Activated T-helper 1 cell treated with anti-CD3 and anti-CD28 coated beads, Interleukin-2, amount 50 U/mL, for 16 hours (primary cell): Measurements from ENCODE around the gene PCTP.

Source experiments
- DNase-seq, 2 donors: peaks; one replicate each; pipeline ENCODE4 v3.0.0-alpha.2; 2020; ENCODE audit warnings: low read depth in 1 of 2, low spot score in 1 of 2

PCTP gene

GRCh38 chr17:55751720-55752250, 934 bp downstream of the PCTP start:
- no peak for DNase-seq

- no peak for DNase-seq
Measured at GRCh38 chr17:55756689-55757088, 5.8 kb downstream of the PCTP start.

- DNase-seq: no peak
Measured at GRCh38 chr17:55757659-55758058, 6.8 kb downstream of the PCTP start.

DNA sequence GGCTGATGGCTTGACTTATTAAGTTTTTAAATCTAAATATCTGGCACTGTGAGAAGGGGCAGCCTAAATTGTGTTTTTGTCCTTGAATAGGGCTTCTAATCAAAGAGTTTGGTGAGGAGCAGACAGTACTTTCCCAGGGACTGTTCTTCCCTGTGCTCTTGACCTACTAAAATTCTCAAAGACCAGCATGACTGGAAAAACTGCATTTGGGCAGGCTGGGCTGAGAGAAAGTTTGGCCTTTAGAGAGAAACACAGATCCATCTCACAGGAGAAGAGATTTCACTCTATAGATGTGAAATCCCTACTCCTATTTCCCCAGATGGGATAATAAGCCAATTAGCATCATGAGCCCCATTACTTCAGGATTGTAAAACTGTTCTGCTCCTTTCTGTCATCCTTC, 7.3 kb downstream of the PCTP start:
- no peak for DNase-seq

GRCh38 chr17:55760643-55761355, 9.9 kb downstream of the PCTP start:
- no peak for DNase-seq

DNA sequence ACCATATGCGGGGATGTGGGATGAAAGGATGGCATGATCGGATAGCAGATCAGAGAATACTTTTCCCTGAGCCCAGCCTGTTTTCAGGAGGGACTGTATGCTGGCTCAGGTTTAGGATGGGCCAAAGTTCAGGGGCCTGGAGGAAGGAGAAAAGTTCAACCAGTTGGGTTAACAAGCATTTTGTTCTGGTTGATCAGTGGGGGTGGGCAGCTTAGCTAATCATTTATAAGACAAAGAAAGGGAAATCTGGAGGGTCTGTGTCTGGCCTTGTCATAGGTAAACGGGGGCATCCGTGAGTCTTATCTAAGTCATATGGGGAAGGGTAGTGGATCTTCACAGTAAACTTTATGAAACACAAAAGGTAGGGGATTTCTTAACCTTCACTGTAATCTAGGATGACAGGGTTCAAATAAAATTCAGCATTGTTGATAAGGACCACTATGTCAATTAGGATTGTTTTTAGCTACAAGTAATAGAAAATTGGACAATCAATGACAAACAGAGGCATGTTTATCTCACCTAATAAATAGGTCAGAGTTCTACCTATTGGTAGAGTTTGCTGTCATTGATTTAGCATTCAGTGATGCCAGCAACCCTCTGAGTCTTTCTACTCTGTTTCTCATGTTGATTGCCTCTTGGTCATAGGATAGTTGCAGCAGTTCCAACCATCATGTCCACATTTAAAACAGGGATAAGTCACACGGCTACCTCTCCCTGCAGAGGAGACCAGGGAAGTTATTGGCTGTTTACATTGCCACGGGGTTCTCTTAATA, 11.4 kb downstream of the PCTP start:
- DNase-seq: no peak

GRCh38 chr17:55763856-55764255, 13.0 kb downstream of the PCTP start:
- no peak for DNase-seq

DNA sequence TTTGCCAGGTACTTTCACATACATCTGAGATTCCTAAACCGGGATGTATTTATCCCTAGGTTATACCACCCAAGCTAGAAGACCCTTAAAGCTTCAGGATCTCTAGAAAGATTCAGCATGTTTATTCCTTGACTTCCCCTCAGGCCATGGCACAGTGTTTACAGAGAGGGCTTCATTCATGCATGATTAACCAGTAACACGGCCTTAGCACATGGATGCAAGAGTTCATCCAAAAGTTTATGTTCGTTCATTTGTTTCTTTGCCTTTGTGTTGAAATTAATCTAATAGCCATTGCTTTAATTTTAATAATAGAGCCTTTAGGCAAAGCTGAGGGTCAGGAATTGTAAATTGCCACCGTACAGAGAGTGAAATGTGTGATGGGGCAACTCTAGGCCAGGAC, 13.8 kb downstream of the PCTP start:
- DNase-seq: no peak

DNA sequence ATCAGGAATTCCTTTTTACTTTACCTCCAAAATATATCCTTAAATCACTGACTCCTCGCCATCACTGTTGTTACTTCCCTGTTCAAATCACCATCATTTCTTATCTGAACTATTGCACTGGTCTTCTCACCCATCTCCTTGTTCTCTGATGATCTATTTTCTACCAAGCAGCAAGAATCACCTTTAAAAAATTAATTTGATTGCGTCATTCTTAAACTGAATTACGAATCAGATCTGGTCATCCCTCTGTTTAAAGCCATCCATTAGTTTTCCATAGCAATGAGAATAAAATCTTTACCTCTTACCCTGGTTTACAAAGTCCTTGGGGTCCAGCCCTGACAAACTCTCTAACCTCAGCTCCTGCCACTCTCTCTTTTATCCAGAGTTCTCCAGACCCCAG, 14.6 kb downstream of the PCTP start:
- no peak for DNase-seq

DNA sequence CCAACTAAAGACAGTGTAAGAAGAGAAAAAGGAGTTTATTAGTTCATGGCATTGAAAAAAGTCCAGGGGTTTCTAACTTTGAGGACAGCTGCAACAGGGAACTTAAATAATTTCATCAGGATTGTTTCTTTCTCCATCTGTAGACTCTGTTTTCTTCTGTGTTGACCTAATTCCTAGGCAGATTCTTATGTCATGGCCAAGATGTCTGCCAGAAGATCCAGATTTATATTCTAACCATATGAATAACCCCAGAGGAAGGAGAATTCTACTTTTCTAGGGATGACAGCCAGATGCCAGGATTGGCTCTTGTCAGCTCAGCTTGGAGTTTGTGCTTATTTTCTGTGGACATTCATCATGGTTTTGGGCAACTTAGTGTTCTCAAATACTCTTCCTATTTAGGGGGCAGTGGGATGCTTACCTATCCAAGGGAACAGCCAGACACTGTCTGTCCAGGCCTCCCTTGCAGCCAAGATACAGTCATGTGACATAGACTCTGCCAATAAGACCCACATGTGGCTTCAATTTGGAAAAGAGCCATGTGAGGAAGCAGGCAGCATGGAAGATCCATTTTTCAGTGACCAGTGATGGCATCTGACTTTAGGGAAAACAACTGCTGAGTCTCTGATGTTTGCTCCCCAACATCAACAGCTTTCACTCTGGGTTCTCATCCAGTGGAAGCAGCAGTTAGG, 18.2 kb downstream of the PCTP start:
- no peak for DNase-seq

DNA sequence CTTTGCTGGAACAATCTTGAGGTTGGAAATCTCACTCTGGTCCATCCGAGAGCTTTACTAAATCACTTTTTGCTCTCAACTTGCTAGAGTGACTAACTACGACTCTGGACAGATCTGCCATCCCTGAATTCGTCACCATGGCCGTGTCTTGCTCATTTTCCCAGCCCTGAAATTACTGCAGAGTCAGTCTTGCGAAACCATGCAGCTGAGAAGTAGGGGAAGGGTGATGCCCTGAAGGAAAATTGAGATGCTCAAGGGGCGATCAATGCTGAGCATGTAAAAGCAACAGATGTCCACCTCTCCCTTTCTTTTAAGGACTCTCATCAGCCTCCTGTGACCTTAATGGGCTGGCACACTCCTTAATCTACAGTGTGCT, 18.8 kb downstream of the PCTP start:
- no peak for DNase-seq

- no peak for DNase-seq
Measured at GRCh38 chr17:55770196-55770870, 19.5 kb downstream of the PCTP start.

DNA sequence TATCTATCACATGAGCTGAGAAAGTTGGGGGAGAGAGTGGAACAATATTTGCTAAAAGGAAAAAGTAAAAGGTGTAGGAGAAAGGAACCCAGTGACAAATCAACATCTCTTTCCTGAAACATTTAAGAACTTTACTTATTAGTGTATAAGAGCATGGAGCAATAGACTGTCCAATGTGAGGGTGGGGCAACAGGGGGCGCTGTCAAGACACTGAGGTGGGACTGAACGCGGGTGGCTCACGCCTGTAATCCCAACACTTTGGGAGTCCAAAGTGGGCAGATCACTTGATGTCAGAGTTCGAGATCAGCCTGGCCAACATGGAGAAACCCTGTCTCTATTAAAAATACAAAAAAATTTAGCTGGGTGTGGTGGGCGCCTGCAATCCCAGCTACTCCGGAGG, 21.2 kb downstream of the PCTP start:
- DNase-seq: no peak

DNA sequence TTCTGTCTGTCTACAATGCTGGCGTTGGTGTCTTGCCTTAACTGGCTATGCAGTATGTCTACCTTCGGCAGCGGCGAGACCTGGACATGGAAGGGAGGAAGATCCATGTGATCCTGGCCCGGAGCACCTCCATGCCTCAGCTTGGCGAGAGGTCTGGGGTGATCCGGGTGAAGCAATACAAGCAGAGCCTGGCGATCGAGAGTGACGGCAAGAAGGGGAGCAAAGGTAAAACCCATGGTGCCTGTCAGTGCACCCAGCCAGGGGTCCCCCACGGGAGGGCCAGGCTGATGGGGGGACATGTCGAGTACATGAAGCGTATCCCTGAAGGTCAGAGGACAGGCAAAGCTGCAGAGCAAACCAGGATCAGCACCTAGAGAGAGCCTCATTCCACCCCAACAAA, 22.8 kb downstream of the PCTP start:
- no peak for DNase-seq

DNA sequence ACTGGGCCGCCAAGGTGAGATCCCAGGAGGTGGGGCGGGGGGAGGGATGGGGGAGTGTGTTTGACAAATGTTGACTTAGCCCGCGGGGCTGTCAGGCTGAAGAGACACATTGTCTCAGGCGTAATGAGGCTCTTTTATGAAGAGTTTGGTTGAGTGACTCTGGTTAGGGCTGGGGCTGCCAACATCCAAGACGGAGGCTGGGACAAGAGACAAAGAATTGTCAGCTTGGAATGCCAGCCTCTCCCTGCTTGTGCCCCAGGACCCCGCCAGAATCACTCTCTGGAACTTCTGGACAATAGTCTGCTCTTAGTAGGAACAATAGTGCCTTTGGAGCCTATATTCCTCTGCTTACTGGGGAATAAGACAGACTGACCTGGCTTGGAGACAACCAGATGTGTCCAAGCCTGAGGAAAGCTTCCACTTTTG, 24.0 kb downstream of the PCTP start:
- DNase-seq: no peak

GRCh38 chr17:55776271-55776670, 25.4 kb downstream of the PCTP start:
- DNase-seq: no peak

DNA sequence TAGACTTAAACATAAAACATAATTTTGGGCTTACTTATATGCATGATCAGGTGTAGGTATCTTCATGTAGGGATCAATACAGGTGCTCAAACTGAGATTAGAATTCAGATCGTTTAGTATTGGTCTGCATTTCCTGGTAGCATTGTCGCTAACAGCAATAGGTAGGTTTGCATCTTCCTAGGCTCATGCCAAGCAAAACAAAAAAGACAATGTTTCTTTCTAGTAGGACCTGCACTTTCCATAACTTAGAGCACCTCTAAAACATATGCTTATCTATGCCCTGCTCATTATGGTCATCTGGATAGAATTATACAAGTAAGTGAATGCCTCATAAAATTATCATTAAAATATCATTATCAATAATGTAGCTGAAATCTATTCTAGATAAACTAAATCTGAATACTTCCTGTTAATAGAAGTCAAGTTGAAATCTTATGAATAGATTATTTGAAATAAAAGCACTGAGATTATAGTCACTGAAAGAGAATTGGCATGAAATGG, 26.7 kb downstream of the PCTP start:
- DNase-seq: no peak

- DNase-seq: no peak
Measured at GRCh38 chr17:55778389-55779118, 27.7 kb downstream of the PCTP start.

- no peak for DNase-seq
Measured at GRCh38 chr17:55783684-55784245, 32.9 kb downstream of the PCTP start.

DNA sequence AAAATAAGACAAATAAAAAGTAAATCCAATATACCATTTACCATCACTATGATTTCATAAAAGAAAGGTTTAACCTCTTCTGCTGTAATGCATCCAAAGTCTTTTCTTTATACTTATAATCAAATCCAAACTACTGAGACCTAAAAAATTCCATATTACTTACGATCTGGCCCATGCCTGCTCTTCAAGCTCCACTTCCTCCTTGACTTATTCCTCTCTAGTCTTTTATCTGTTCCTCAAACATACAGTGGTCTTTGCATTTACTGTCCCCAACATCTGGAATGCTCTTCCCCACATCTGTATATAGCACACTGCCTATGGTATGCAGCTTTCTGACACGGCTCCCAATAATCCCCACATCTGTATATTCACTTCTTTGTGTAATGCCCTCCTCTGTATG, 33.8 kb downstream of the PCTP start:
- DNase-seq: no peak
